ENCODE measurements around the gene CWC15.
"Not testable (repeated sequence)": the region's sequence is repeated elsewhere in the genome, so short reads cannot be mapped to it uniquely, and the experiment has no call there.

The CWC15 gene

DNA sequence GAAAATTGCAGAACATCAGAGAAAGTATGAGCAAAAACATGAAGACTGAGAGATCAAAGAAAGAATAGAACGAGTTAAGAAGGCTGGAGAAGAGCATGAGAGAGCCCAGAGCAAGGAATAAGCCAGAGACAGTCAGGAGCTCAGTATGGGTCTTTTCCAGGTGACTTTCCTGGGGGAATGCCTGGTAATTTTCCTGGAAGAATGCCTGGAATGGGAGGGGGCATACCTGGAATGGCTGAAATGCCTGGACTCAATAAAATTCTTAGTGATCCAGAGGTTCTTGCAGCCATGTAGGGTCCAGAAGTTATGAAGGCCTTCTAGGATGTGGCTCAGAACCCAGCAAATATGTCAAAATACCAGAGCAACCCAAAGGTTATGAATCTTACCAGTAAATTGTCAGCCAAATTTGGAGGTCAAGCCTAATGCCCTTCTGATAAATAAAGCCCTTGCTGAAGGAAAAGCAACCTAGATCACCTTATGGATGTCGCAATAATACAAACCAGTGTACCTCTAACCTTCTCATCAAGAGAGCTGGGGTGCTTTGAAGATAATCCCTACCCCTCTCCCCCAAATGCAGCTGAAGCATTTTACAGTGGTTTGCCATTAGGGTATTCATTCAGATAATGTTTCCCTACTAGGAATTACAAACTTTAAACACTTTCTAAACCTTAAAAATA is 59.5 kb downstream of the CWC15 start:
- not testable (repeated sequence) for H3K4me3 Mint-ChIP-seq; H3K27ac Mint-ChIP-seq; H3K36me3 Mint-ChIP-seq (ENCODE audit: low read depth); DNase-seq; H3K9me3 Mint-ChIP-seq; H3K4me1 Mint-ChIP-seq (ENCODE audit: low read depth); H3K27me3 Mint-ChIP-seq

- Mint-ChIP-seq H3K36me3 (ENCODE audit: low read depth) (no peaks in the 10 kb centered on the region), H3K27ac (no peak overlapping the region), H3K4me3 (no peak overlapping the region), H3K9me3 (no peaks in the 10 kb centered on the region), H3K4me1 (ENCODE audit: low read depth) (no peaks in the 10 kb centered on the region), H3K27me3 (no peaks in the 10 kb centered on the region)
- DNase-seq = no peak
Observed at GRCh38 chr11:94912806-94913205, 60.5 kb downstream of the CWC15 start.
